Liver (tissue), 9 donors: ENCODE measurements around the gene CD80. TPM values are rescaled to one million over a fixed set of nuclear protein-coding genes. Genes with fewer than 3 reads are reported as not detected.

Experiments used
- DNase-seq: peaks from one replicate; pipeline ENCODE4 v3.0.0-alpha.2; 2017; ENCODE audit warnings: low spot score
- H3K27ac ChIP-seq, 2 donors: one replicate each; pipeline ENCODE4 v1.7.0; 2013; ENCODE audit warnings: inconsistent platforms in 2 of 2, low read length in 2 of 2, control low read depth in 1 of 2, low read depth in 1 of 2, mild to moderate bottlenecking in 1 of 2
- H3K27me3 ChIP-seq, 4 donors: one replicate each; pipeline versions ENCODE4 v1.6.1 to v1.7.0; 2013; ENCODE audit warnings: low read length in 3 of 4, inconsistent platforms in 1 of 4, mild to moderate bottlenecking in 1 of 4, moderate library complexity in 1 of 4; ENCODE audit not compliant: control insufficient read depth in 4 of 4, insufficient read depth in 4 of 4
- H3K36me3 ChIP-seq, 4 donors: one replicate each; pipeline versions ENCODE4 v1.6.1 to v1.7.0; 2013; ENCODE audit warnings: low read length in 3 of 4, mild to moderate bottlenecking in 3 of 4, low read depth in 1 of 4, moderate library complexity in 1 of 4; ENCODE audit not compliant: control insufficient read depth in 4 of 4, insufficient read depth in 3 of 4
- H3K4me1 ChIP-seq, 4 donors: one replicate each; pipeline versions ENCODE4 v1.6.1 to v1.7.0; 2013; ENCODE audit warnings: low read length in 3 of 4, mild to moderate bottlenecking in 3 of 4, moderate library complexity in 1 of 4; ENCODE audit not compliant: control insufficient read depth in 4 of 4, insufficient read depth in 4 of 4
- H3K4me3 ChIP-seq, 3 donors: one replicate each; pipeline versions ENCODE4 v1.6.1 to v1.7.0; 2013; ENCODE audit warnings: low read length in 3 of 3, control low read depth in 1 of 3, low read depth in 1 of 3, mild to moderate bottlenecking in 1 of 3
- H3K9ac ChIP-seq, 2 donors: one replicate each; pipeline ENCODE4 v1.7.0; 2013; ENCODE audit warnings: low read length in 2 of 2, mild to moderate bottlenecking in 2 of 2, moderate library complexity in 2 of 2, control low read depth in 1 of 2, low read depth in 1 of 2
- H3K9me3 ChIP-seq, 4 donors: one replicate each; pipeline versions ENCODE4 v1.6.1 to v1.7.0; 2013; ENCODE audit warnings: low read length in 3 of 4; ENCODE audit not compliant: control insufficient read depth in 4 of 4
- ATF3 ChIP-seq: IDR thresholded peaks from 2 replicates; pipeline ENCODE4 v1.6.1; 2016; ENCODE audit warnings: antibody characterized with exemption
- CTCF ChIP-seq: fragments of 150-350 bp; IDR thresholded peaks from 2 replicates; pipeline ENCODE4 v1.5.1; 2017; ENCODE audit warnings: improper control_type of control experiment, low read depth, low read length; ENCODE audit not compliant: missing input control
- EGR1 ChIP-seq, 2 donors: IDR thresholded peaks; 2 replicates each; pipeline ENCODE4 v1.6.1; 2016 to 2018; ENCODE audit warnings: antibody characterized with exemption in 2 of 2, low read depth in 2 of 2
- FOXA1 ChIP-seq: IDR thresholded peaks from 2 replicates; pipeline ENCODE4 v1.6.1; 2016; ENCODE audit warnings: antibody characterized with exemption
- FOXA2 ChIP-seq: IDR thresholded peaks from 2 replicates; pipeline ENCODE4 v1.6.1; 2016; ENCODE audit warnings: antibody characterized with exemption
- GABPA ChIP-seq, 2 donors: IDR thresholded peaks in 1 of 2; conservative IDR thresholded peaks in 1 of 2; 2 replicates each; pipeline ENCODE4 v1.6.1; 2016; ENCODE audit warnings: antibody characterized with exemption in 2 of 2, mild to moderate bottlenecking in 1 of 2, moderate library complexity in 1 of 2
- HNF4A ChIP-seq, 2 donors: conservative IDR thresholded peaks; 2 replicates each; pipeline ENCODE4 v1.6.1; 2016; ENCODE audit warnings: antibody characterized with exemption in 2 of 2, mild to moderate bottlenecking in 2 of 2
- HNF4G ChIP-seq: IDR thresholded peaks from 2 replicates; pipeline ENCODE4 v1.6.1; 2016; ENCODE audit warnings: antibody characterized with exemption
- JUND ChIP-seq, 2 donors: IDR thresholded peaks; 2 replicates each; pipeline ENCODE4 v1.6.1; 2016; ENCODE audit warnings: antibody characterized with exemption in 2 of 2
- MAX ChIP-seq: IDR thresholded peaks from 2 replicates; pipeline ENCODE4 v1.6.1; 2016; ENCODE audit warnings: antibody characterized with exemption
- NR2F2 ChIP-seq: IDR thresholded peaks from 2 replicates; pipeline ENCODE4 v1.6.1; 2016; ENCODE audit warnings: antibody characterized with exemption
- RAD21 ChIP-seq, 2 donors: IDR thresholded peaks; 2 replicates each; pipeline ENCODE4 v1.6.1; 2016; ENCODE audit warnings: antibody characterized with exemption in 2 of 2, mild to moderate bottlenecking in 2 of 2
- REST ChIP-seq: IDR thresholded peaks from 2 replicates; pipeline ENCODE4 v1.6.1; 2016; ENCODE audit warnings: antibody characterized with exemption, mild to moderate bottlenecking
- RXRA ChIP-seq, 2 donors: IDR thresholded peaks; 2 replicates each; pipeline ENCODE4 v1.6.1; 2017 to 2018; ENCODE audit warnings: antibody characterized with exemption in 2 of 2, mild to moderate bottlenecking in 1 of 2
- SP1 ChIP-seq: IDR thresholded peaks from 2 replicates; pipeline ENCODE4 v1.6.1; 2018; ENCODE audit warnings: antibody characterized with exemption, mild to moderate bottlenecking
- TAF1 ChIP-seq: conservative IDR thresholded peaks from 2 replicates; pipeline ENCODE4 v1.6.1; 2016; ENCODE audit warnings: antibody characterized with exemption, mild to moderate bottlenecking
- YY1 ChIP-seq: IDR thresholded peaks from 2 replicates; pipeline ENCODE4 v1.6.1; 2016; ENCODE audit warnings: antibody characterized with exemption, mild to moderate bottlenecking
- WGBS: extraction: QIAGEN DNeasy Blood & Tissue Kit; methylation state at CpG from one replicate; pipeline ENCODE4 v1.1.7; 2013; 5-methylcytosine and 5-hydroxymethylcytosine counted together
- polyA plus RNA-seq, 2 donors: library from polyadenylated mRNA; stranded (reverse) in 1 of 2; unstranded in 1 of 2; fragments of 200-250 nt in 1 of 2; fragments of >200 nt in 1 of 2; fragmentation: Nextera tagmentation in 1 of 2; extraction: Ambion mirVana in 1 of 2; gene quantifications; one replicate each; pipeline versions ENCODE4 v1.2.1 to v1.2.3, GENCODE V29; 2013 to 2015
- total RNA-seq, 2 donors: library from RNA; depleted of rRNA; stranded (reverse); fragments of >200 nt; gene quantifications; one replicate each; pipeline ENCODE4 v1.2.3, GENCODE V29; 2014
- TF ChIP-seq, protein P1 (sequence below): IDR thresholded peaks from 2 replicates; pipeline ENCODE4 v1.6.1; 2016; ENCODE audit warnings: antibody characterized with exemption
- donor health status: healthy.
- donor health status: healthy.
- donor health status: healthy.
- donor health status: healthy.
- donor health status: healthy.

Gene CD80
- total and polyA plus RNA-seq, 4 donors, result 0.21 to 1.5 (median 0.61) TPM

DNA sequence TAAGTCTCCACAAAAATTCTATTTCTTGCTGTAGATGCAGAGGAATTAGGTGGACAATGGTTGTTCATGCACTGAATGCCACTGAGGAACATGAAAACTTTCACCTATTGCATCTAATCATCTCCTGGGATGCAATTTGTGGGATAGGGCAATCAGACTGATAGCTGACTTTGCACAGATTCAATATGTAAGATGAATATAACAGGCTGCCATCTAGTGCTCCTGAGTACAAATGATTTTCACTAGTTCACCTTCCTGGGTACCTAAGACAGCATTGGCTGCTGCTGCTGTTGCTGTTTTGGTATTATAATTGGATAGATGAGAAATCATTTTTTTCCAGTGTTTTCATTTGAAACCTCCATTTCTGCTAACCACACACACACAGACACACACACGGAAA lies 41.4 kb downstream of the CD80 start:
- Histone ChIP-seq H3K27ac (no peak overlapping the region), H3K4me1 (no peaks in the 10 kb centered on the region), H3K9ac (no peak overlapping the region), H3K4me3 (no peak overlapping the region), H3K9me3 (no peaks in the 10 kb centered on the region), H3K36me3 (peaks cover 4 to 69% (median 60%) of the 10 kb centered on the region in 4 donors), H3K27me3 (no peaks in the 10 kb centered on the region)
- DNase-seq, result no peak
- TF ChIP-seq REST, result no peak
- TF ChIP-seq ATF3, result no peak
- TF ChIP-seq RAD21 (IDR thresholded peaks at IDR 0.05), result no peak
- TF ChIP-seq EGR1 (IDR thresholded peaks at IDR 0.05; ENCODE audit: low read depth in 2 of 2), result no peak
- TF ChIP-seq YY1, result no peak
- TF ChIP-seq FOXA1, result no peak
- TF ChIP-seq HNF4A (conservative IDR thresholded peaks at IDR 0.05), result no peak
- TF ChIP-seq NR2F2, result no peak
- TF ChIP-seq, protein P1, sequence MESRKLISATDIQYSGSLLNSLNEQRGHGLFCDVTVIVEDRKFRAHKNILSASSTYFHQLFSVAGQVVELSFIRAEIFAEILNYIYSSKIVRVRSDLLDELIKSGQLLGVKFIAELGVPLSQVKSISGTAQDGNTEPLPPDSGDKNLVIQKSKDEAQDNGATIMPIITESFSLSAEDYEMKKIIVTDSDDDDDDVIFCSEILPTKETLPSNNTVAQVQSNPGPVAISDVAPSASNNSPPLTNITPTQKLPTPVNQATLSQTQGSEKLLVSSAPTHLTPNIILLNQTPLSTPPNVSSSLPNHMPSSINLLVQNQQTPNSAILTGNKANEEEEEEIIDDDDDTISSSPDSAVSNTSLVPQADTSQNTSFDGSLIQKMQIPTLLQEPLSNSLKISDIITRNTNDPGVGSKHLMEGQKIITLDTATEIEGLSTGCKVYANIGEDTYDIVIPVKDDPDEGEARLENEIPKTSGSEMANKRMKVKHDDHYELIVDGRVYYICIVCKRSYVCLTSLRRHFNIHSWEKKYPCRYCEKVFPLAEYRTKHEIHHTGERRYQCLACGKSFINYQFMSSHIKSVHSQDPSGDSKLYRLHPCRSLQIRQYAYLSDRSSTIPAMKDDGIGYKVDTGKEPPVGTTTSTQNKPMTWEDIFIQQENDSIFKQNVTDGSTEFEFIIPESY, result no peak
- WGBS, result 97% methylated on average over 1 of the region's 1 CpG

DNA sequence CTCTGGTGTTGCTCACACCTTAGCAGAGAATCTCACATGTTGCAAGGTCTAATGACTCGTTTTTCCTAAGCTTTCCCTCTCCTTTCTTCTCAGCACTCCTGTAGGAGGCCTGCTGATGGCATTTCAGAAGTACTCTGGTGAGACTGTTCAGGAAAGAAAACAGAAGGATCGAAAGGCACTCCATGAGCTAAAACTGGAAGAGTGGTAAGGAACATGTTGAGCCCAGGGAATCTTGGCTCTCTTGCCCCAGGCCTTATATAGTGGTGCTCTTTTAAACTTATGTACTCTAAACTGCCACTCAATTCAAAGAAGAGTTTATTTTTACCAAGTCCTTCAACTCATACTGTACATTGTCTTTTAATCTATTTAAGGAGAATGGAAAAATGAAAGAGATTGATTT lies 42.3 kb downstream of the CD80 start:
- Histone ChIP-seq H3K36me3 (peaks cover 4 to 66% (median 54%) of the 10 kb centered on the region in 4 donors), H3K27ac (no peak overlapping the region), H3K4me3 (no peak overlapping the region), H3K27me3 (no peaks in the 10 kb centered on the region), H3K9me3 (no peaks in the 10 kb centered on the region), H3K4me1 (no peaks in the 10 kb centered on the region), H3K9ac (no peak overlapping the region)
- DNase-seq, result no peak
- TF ChIP-seq FOXA2 (no peak), JUND (IDR thresholded peaks at IDR 0.05) (no peak), MAX (no peak), REST (no peak), CTCF (no peak), HNF4A (conservative IDR thresholded peaks at IDR 0.05) (no peak), GABPA (IDR thresholded peaks at IDR 0.05 in 1 of 2, conservative IDR thresholded peaks at IDR 0.05 in 1 of 2) (no peak), EGR1 (IDR thresholded peaks at IDR 0.05; ENCODE audit: low read depth in 2 of 2) (no peak), TAF1 (no peak), SP1 (no peak), RAD21 (IDR thresholded peaks at IDR 0.05) (no peak), YY1 (no peak), RXRA (IDR thresholded peaks at IDR 0.05) (no peak), ATF3 (no peak), NR2F2 (no peak), HNF4G (no peak)
- TF ChIP-seq, protein P1, result no peak
- WGBS, result 92% methylated on average over 2 of the region's 2 CpGs
